BJ (cell line): Measurements from ENCODE around the gene ZNF740. TPM values are rescaled to one million over a fixed set of nuclear protein-coding genes. Genes with fewer than 3 reads are reported as not detected.

Experiments
- CTCF ChIA-PET: fragments of 350-600 bp; formaldehyde crosslinking; extraction: SDS; loops from one replicate; lab custom pipeline; 2021; ENCODE audit warnings: antibody characterized with exemption, inconsistent platforms; lab: Yijun Ruan, JAX
- POLR2A ChIA-PET: fragments of 300-600 bp; sonication (Branson Sonifier 250); formaldehyde crosslinking; extraction: SDS; loops from one replicate; lab custom pipeline; 2021; ENCODE audit warnings: antibody characterized with exemption; lab: Charles Lee
- DNase-seq: peaks from one replicate; pipeline ENCODE4 v3.0.0-alpha.2; 2011; ENCODE audit warnings: low read depth
- H3K27me3 ChIP-seq: 2 replicates; pipeline ENCODE4 v1.6.0; 2011; ENCODE audit warnings: low read length; ENCODE audit not compliant: control insufficient read depth, insufficient read depth
- H3K36me3 ChIP-seq: 2 replicates; pipeline ENCODE4 v1.5.1; 2011; ENCODE audit warnings: low read length; ENCODE audit not compliant: control insufficient read depth, insufficient read depth
- H3K4me3 ChIP-seq: 2 replicates; pipeline ENCODE4 v1.5.1; 2011; ENCODE audit warnings: low read depth, mild to moderate bottlenecking, control low read depth, low read length
- CTCF ChIP-seq: IDR thresholded peaks from 2 replicates; pipeline ENCODE4 v1.5.1; 2011; ENCODE audit warnings: low read depth, mild to moderate bottlenecking, control low read depth, inconsistent platforms, low read length, moderate library complexity; ENCODE audit not compliant: insufficient read depth
- polyA plus RNA-seq: library from polyadenylated mRNA; depleted of rRNA; stranded (reverse); fragments of >200 nt; gene quantifications from 2 replicates; pipeline ENCODE4 v1.2.3, GENCODE V29; 2011

The ZNF740 gene
- polyA plus RNA-seq, 1 experiment = 15.7 TPM

- H3K27me3 ChIP-seq = no peaks in the 10 kb centered on the region
- peak overlapping the region; percentile 42 for H3K4me3 ChIP-seq
- no peak for DNase-seq
- peak; percentile 26 for TF ChIP-seq CTCF
- ChIA-PET POLR2A (no interaction called here), CTCF (interaction anchor here (1.3 kb wide), 1 partner anchor 70 kb away, joined by 5 read pairs; no protein-coding TSS in a partner anchor)
- H3K36me3 ChIP-seq = 0 out of 2 replicates have a peak, but pooled peaks cover 2% of the 10 kb centered on the region
Measured at GRCh38 chr12:53221203-53222080, 40.9 kb downstream of the ZNF740 start.

- DNase-seq = no peak
- Histone ChIP-seq H3K27me3 (no peaks in the 10 kb centered on the region), H3K36me3 (no peaks in the 10 kb centered on the region), H3K4me3 (peak overlapping the region; percentile 22)
- ChIA-PET POLR2A (no interaction called here), CTCF (interaction anchor here (1.1 kb wide), 1 partner anchor 8 kb away, joined by 6 read pairs; no protein-coding TSS in a partner anchor)
- no peak for TF ChIP-seq CTCF
Measured at GRCh38 chr12:53222170-53222721, 41.7 kb downstream of the ZNF740 start.

GRCh38 chr12:53222806-53223261 lies 42.3 kb downstream of the ZNF740 start:
- CTCF ChIA-PET = interaction anchor here (1.1 to 1.2 kb wide), 3 partner anchors 8 to 64 kb away, joined by 3 to 6 read pairs (median 3); no protein-coding TSS in a partner anchor

DNA sequence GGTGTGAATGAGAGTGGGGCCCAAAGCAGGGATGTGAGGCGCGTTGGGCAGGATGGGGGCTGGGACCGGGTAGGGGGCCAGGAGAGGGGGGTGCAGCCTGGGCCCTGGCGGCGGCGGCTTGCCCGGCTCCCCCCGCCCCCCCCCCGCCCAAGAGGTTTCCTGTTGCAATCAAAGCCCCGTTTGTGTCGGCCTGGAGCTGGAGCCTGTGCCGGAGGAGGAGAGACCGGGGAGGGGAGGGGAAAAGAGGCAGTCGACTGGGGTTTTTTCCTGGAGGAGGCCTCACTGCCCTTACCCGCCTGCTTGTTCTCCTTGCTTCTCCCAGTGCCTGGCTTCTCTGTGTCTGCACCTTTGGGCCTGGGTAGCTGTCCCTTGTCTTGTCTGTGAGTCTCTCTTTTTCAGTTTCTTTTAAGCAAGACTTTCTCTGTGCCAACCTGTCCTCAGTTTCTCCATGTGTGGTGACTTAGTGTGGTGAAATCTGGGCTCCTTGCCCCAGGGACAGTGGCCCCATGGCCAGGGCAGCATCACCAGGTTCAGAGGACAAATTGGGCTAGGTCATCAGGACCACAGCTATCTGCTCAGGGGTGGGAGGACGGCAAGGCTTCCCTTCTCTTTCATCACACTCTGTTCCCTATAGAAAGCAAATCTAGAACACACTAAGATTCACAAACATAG lies 43.0 kb downstream of the ZNF740 start:
- ChIA-PET POLR2A (interaction anchor here (0.6 to 1.0 kb wide), 4 partner anchors 10 to 217 kb away, joined by 3 to 11 read pairs (median 4); partner anchors contain the start of gene ESPL1), CTCF (interaction anchor here (0.6 to 1.2 kb wide), 4 partner anchors 9 to 70 kb away, joined by 3 to 6 read pairs (median 3); no protein-coding TSS in a partner anchor)
- H3K4me3 ChIP-seq = no peak overlapping the region
- no peaks in the 10 kb centered on the region for H3K36me3 ChIP-seq
- no peak for TF ChIP-seq CTCF
- DNase-seq = no peak
- no peaks in the 10 kb centered on the region for H3K27me3 ChIP-seq

More at GRCh38 chr12:53222806-53223261, 42.3 kb downstream of the ZNF740 start:
- no peaks in the 10 kb centered on the region for H3K27me3 ChIP-seq
- H3K4me3 ChIP-seq = no peak overlapping the region
- DNase-seq = no peak
- TF ChIP-seq CTCF = no peak
- POLR2A ChIA-PET = interaction anchor here (1.0 kb wide), 1 partner anchor 45 kb away, joined by 3 read pairs; the partner anchor contains the start of gene ESPL1
- H3K36me3 ChIP-seq = no peaks in the 10 kb centered on the region
